Keratinocyte (primary cell): ENCODE data around the gene TECPR1.

ENCODE experiments used
- CTCF ChIP-seq, 3 experiments: IDR thresholded peaks in 1 of 3; conservative IDR thresholded peaks in 1 of 3; optimal IDR thresholded peaks in 1 of 3; 2 replicates in 2 of 3; 3 replicates in 1 of 3; pipeline versions ENCODE3 to v1.5.1; 2011; ENCODE audit warnings: low read length in 3 of 3, mild to moderate bottlenecking in 3 of 3, moderate library complexity in 2 of 3, control low read depth in 1 of 3, inconsistent platforms in 1 of 3; ENCODE audit not compliant: insufficient read depth in 2 of 3; ENCODE audit errors: extremely low read depth in 1 of 3
- EZH2 ChIP-seq: IDR thresholded peaks from one replicate; pipeline ENCODE4 v1.6.1; 2012; ENCODE audit warnings: inconsistent platforms, mild to moderate bottlenecking, low read length, moderate library complexity

GRCh38 chr7:98265841-98266271, 13.8 kb upstream of the TECPR1 start:
- no peak for TF ChIP-seq CTCF (optimal IDR thresholded peaks at IDR 0.05 in 1 of 3, IDR thresholded peaks at IDR 0.05 in 1 of 3, conservative IDR thresholded peaks at IDR 0.05 in 1 of 3; ENCODE audit: extremely low read depth in 1 of 3, insufficient read depth in 2 of 3, low read length in 3 of 3)
- no peak for TF ChIP-seq EZH2
